ENCODE data around the gene PABPN1L. TPM values are rescaled to one million over a fixed set of nuclear protein-coding genes. Genes with fewer than 3 reads are reported as not detected.

Gene PABPN1L
- total and polyA plus RNA-seq, 2 donors (not counting 3 experiments of a cell fraction or from before 2014, with no cell fraction given): not detected

GRCh38 chr16:88906535-88907105 is 40.2 kb upstream of the PABPN1L start:
- Histone ChIP-seq H3K36me3 (ENCODE audit: control insufficient read depth in 2 of 2, extremely low read depth in 1 of 2, insufficient read depth in 2 of 2, low read length in 2 of 2) (no peaks in the 10 kb centered on the region), H3K9me1 (replicated peaks; ENCODE audit: control insufficient read depth, extremely low read depth, insufficient read depth, low read length) (no peaks in the 10 kb centered on the region), H3K4me2 (ENCODE audit: insufficient read depth, low read length) (no peak overlapping the region), H4K20me1 (replicated peaks; ENCODE audit: control insufficient read depth, extremely low read depth, insufficient read depth, low read length) (no peaks in the 10 kb centered on the region), H2AFZ (ENCODE audit: low read depth, low read length) (no peak overlapping the region), H3K27ac (ENCODE audit: insufficient read depth, low read depth, low read length) (no peak overlapping the region), H3K9me3 (replicated peaks; ENCODE audit: control insufficient read depth, insufficient read depth, low read length) (no peaks in the 10 kb centered on the region), H3K27me3 (ENCODE audit: control insufficient read depth in 2 of 2, insufficient read depth in 2 of 2, low read length in 2 of 2) (no peaks in the 10 kb centered on the region), H3K9ac (replicated peaks; ENCODE audit: extremely low read depth, insufficient read depth, low read length) (no peak overlapping the region), H3K79me2 (ENCODE audit: control insufficient read depth, insufficient read depth, low read length) (no peaks in the 10 kb centered on the region), H3K4me1 (ENCODE audit: control insufficient read depth, extremely low read depth, insufficient read depth, low read length) (no peaks in the 10 kb centered on the region), H3K4me3 (replicated peaks in 1 of 3; ENCODE audit: insufficient read depth in 1 of 3, low read depth in 1 of 3, low read length in 3 of 3) (no peak overlapping the region)
- intact Hi-C loops (cut with micrococcal nuclease) (no loop called here), dilution Hi-C loops (cut with MboI; ENCODE audit: extremely low pct_ligation_motif_present, low sequenced_read_pairs) (no loop called here)
- POLR2A ChIA-PET: no interaction called here
- BruUV-seq (replicated peaks): no TSS peak
- CTCF ChIA-PET: interaction anchor here (1.3 kb wide), 1 partner anchor 19 kb away, joined by 3 read pairs; no protein-coding TSS in a partner anchor
- DNase-seq (ENCODE audit: low read depth, low spot score) (no peak), FAIRE-seq (no peak)
- TF ChIP-seq POLR2A (IDR thresholded peaks at IDR 0.05; ENCODE audit: low read depth, low read length) (no peak), MAX (IDR thresholded peaks at IDR 0.05; ENCODE audit: insufficient read depth, insufficient read length) (no peak), GATA2 (IDR thresholded peaks at IDR 0.05; ENCODE audit: insufficient read depth, insufficient read length, low read depth, low read length) (no peak), EZH2 (IDR thresholded peaks at IDR 0.05; ENCODE audit: borderline replicate concordance, low read depth, low read length, severe bottlenecking) (no peak), POLR2AphosphoS5 (IDR thresholded peaks at IDR 0.05; ENCODE audit: insufficient read depth, low read depth, low read length) (no peak), FOS (IDR thresholded peaks at IDR 0.05; ENCODE audit: borderline replicate concordance, insufficient read depth, low read length) (no peak), MYC (IDR thresholded peaks at IDR 0.05; ENCODE audit: low read depth, low read length) (no peak), JUN (IDR thresholded peaks at IDR 0.05; ENCODE audit: borderline replicate concordance, insufficient read depth, insufficient read length, low read depth) (no peak)
- TF ChIP-seq, protein P1, sequence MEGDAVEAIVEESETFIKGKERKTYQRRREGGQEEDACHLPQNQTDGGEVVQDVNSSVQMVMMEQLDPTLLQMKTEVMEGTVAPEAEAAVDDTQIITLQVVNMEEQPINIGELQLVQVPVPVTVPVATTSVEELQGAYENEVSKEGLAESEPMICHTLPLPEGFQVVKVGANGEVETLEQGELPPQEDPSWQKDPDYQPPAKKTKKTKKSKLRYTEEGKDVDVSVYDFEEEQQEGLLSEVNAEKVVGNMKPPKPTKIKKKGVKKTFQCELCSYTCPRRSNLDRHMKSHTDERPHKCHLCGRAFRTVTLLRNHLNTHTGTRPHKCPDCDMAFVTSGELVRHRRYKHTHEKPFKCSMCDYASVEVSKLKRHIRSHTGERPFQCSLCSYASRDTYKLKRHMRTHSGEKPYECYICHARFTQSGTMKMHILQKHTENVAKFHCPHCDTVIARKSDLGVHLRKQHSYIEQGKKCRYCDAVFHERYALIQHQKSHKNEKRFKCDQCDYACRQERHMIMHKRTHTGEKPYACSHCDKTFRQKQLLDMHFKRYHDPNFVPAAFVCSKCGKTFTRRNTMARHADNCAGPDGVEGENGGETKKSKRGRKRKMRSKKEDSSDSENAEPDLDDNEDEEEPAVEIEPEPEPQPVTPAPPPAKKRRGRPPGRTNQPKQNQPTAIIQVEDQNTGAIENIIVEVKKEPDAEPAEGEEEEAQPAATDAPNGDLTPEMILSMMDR (IDR thresholded peaks at IDR 0.05; ENCODE audit: extremely low read depth in 1 of 2, insufficient read depth in 1 of 2, low read depth in 1 of 2, low read length in 2 of 2): no peak

All from endothelial cell of umbilical vein (primary cell).